ENCODE measurements around the gene RPS18.

DNA sequence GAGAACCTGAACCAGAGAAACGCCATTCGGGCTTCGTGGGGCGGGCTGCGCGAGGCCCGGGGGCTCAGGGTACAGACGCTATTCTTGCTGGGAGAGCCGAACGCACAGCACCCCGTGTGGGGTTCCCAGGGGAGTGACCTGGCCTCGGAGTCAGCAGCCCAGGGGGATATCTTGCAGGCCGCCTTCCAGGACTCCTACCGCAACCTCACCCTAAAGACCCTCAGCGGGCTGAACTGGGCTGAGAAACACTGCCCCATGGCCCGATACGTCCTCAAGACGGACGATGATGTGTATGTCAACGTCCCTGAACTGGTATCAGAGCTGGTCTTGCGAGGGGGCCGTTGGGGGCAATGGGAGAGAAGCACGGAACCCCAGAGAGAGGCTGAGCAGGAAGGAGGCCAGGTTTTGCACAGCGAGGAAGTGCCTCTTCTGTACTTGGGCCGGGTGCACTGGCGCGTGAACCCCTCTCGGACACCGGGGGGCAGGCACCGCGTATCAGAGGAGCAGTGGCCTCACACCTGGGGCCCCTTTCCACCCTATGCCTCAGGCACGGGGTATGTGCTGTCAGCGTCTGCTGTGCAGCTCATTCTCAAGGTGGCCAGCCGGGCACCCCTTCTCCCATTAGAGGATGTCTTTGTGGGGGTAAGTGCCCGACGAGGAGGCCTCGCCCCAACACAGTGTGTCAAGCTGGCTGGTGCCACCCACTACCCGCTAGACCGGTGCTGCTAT is 6.0 kb downstream of the RPS18 start:
- TF ChIP-seq, protein P1, sequence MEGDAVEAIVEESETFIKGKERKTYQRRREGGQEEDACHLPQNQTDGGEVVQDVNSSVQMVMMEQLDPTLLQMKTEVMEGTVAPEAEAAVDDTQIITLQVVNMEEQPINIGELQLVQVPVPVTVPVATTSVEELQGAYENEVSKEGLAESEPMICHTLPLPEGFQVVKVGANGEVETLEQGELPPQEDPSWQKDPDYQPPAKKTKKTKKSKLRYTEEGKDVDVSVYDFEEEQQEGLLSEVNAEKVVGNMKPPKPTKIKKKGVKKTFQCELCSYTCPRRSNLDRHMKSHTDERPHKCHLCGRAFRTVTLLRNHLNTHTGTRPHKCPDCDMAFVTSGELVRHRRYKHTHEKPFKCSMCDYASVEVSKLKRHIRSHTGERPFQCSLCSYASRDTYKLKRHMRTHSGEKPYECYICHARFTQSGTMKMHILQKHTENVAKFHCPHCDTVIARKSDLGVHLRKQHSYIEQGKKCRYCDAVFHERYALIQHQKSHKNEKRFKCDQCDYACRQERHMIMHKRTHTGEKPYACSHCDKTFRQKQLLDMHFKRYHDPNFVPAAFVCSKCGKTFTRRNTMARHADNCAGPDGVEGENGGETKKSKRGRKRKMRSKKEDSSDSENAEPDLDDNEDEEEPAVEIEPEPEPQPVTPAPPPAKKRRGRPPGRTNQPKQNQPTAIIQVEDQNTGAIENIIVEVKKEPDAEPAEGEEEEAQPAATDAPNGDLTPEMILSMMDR (IDR thresholded peaks at IDR 0.05) = no peak; the same call in 1 of the 2 replicates
- TF ChIP-seq, protein P2, sequence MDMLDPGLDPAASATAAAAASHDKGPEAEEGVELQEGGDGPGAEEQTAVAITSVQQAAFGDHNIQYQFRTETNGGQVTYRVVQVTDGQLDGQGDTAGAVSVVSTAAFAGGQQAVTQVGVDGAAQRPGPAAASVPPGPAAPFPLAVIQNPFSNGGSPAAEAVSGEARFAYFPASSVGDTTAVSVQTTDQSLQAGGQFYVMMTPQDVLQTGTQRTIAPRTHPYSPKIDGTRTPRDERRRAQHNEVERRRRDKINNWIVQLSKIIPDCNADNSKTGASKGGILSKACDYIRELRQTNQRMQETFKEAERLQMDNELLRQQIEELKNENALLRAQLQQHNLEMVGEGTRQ (IDR thresholded peaks at IDR 0.05; ENCODE audit: borderline replicate concordance, low read depth, low read length) = no peak
- no peak for TF ChIP-seq TAF1 (IDR thresholded peaks at IDR 0.05; ENCODE audit: borderline replicate concordance, low read depth, low read length)
- TF ChIP-seq RFX5 (IDR thresholded peaks at IDR 0.05; ENCODE audit: low read length) = no peak
- TF ChIP-seq, protein P3, sequence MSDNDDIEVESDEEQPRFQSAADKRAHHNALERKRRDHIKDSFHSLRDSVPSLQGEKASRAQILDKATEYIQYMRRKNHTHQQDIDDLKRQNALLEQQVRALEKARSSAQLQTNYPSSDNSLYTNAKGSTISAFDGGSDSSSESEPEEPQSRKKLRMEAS (IDR thresholded peaks at IDR 0.05; ENCODE audit: low read depth) = no peak
